ENCODE data around the gene GLB1L3.
"Not testable (repeated sequence)": the region's sequence is repeated elsewhere in the genome, so short reads cannot be mapped to it uniquely, and the experiment has no call there.

The GLB1L3 gene

GRCh38 chr11:134313821-134314607 is 37.8 kb downstream of the GLB1L3 start:
- TF ChIP-seq GABPA (IDR thresholded peaks at IDR 0.05; ENCODE audit: low read depth) = no peak
- TF ChIP-seq POLR2AphosphoS5 (IDR thresholded peaks at IDR 0.05; ENCODE audit: low read depth) = no peak
- TF ChIP-seq SPI1 (IDR thresholded peaks at IDR 0.05; ENCODE audit: borderline replicate concordance, low read depth) = no peak
- TF ChIP-seq CTCF (IDR thresholded peaks at IDR 0.05; ENCODE audit: insufficient read depth, low read length) = no peak
- TF ChIP-seq, protein P1, sequence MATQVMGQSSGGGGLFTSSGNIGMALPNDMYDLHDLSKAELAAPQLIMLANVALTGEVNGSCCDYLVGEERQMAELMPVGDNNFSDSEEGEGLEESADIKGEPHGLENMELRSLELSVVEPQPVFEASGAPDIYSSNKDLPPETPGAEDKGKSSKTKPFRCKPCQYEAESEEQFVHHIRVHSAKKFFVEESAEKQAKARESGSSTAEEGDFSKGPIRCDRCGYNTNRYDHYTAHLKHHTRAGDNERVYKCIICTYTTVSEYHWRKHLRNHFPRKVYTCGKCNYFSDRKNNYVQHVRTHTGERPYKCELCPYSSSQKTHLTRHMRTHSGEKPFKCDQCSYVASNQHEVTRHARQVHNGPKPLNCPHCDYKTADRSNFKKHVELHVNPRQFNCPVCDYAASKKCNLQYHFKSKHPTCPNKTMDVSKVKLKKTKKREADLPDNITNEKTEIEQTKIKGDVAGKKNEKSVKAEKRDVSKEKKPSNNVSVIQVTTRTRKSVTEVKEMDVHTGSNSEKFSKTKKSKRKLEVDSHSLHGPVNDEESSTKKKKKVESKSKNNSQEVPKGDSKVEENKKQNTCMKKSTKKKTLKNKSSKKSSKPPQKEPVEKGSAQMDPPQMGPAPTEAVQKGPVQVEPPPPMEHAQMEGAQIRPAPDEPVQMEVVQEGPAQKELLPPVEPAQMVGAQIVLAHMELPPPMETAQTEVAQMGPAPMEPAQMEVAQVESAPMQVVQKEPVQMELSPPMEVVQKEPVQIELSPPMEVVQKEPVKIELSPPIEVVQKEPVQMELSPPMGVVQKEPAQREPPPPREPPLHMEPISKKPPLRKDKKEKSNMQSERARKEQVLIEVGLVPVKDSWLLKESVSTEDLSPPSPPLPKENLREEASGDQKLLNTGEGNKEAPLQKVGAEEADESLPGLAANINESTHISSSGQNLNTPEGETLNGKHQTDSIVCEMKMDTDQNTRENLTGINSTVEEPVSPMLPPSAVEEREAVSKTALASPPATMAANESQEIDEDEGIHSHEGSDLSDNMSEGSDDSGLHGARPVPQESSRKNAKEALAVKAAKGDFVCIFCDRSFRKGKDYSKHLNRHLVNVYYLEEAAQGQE (IDR thresholded peaks at IDR 0.05; ENCODE audit: insufficient replicate concordance, low read depth) = no peak
- no peak for DNase-seq (ENCODE audit: low read depth in 1 of 2, low spot score in 1 of 2)
- Histone ChIP-seq H3K27ac (replicated peaks) (no peak overlapping the region), H3K27me3 (ENCODE audit: insufficient read depth, poor library complexity, severe bottlenecking) (no peaks in the 10 kb centered on the region), H3K4me3 (replicated peaks; ENCODE audit: insufficient read depth, low read length) (no peak overlapping the region)

GRCh38 chr11:134317103-134317502 is 40.9 kb downstream of the GLB1L3 start:
- no peak for TF ChIP-seq CTCF (IDR thresholded peaks at IDR 0.05; ENCODE audit: insufficient read depth, low read length)
- no peak for TF ChIP-seq POLR2AphosphoS5 (IDR thresholded peaks at IDR 0.05; ENCODE audit: low read depth)
- no peak for TF ChIP-seq GABPA (IDR thresholded peaks at IDR 0.05; ENCODE audit: low read depth)
- no peak for TF ChIP-seq SPI1 (IDR thresholded peaks at IDR 0.05; ENCODE audit: borderline replicate concordance, low read depth)
- TF ChIP-seq, protein P1 (IDR thresholded peaks at IDR 0.05; ENCODE audit: insufficient replicate concordance, low read depth) = no peak

GRCh38 chr11:134321373-134321772 is 45.2 kb downstream of the GLB1L3 start:
- not testable (repeated sequence) for DNase-seq (ENCODE audit: low read depth in 1 of 2, low spot score in 1 of 2); H3K4me3 ChIP-seq (replicated peaks; ENCODE audit: insufficient read depth, low read length)

More at GRCh38 chr11:134317103-134317502, 40.9 kb downstream of the GLB1L3 start:
- no peaks in the 10 kb centered on the region for H3K27me3 ChIP-seq (ENCODE audit: insufficient read depth, poor library complexity, severe bottlenecking)
- DNase-seq (ENCODE audit: low read depth in 1 of 2, low spot score in 1 of 2) = no peak
- no peak overlapping the region for H3K27ac ChIP-seq (replicated peaks)
- H3K4me3 ChIP-seq (replicated peaks; ENCODE audit: insufficient read depth, low read length) = no peak overlapping the region

GRCh38 chr11:134322553-134322952 is 46.4 kb downstream of the GLB1L3 start:
- TF ChIP-seq GABPA (IDR thresholded peaks at IDR 0.05; ENCODE audit: low read depth) (no peak), POLR2AphosphoS5 (IDR thresholded peaks at IDR 0.05; ENCODE audit: low read depth) (no peak), SPI1 (IDR thresholded peaks at IDR 0.05; ENCODE audit: borderline replicate concordance, low read depth) (no peak), CTCF (IDR thresholded peaks at IDR 0.05; ENCODE audit: insufficient read depth, low read length) (no peak)
- TF ChIP-seq, protein P1 (IDR thresholded peaks at IDR 0.05; ENCODE audit: insufficient replicate concordance, low read depth) = no peak
- Histone ChIP-seq H3K27me3 (ENCODE audit: insufficient read depth, poor library complexity, severe bottlenecking) (no peaks in the 10 kb centered on the region), H3K27ac (replicated peaks) (no peak overlapping the region), H3K4me3 (replicated peaks; ENCODE audit: insufficient read depth, low read length) (no peak overlapping the region)
- DNase-seq (ENCODE audit: low read depth in 1 of 2, low spot score in 1 of 2) = no peak

More at GRCh38 chr11:134321373-134321772, 45.2 kb downstream of the GLB1L3 start:
- not testable (repeated sequence) for H3K27me3 ChIP-seq (ENCODE audit: insufficient read depth, poor library complexity, severe bottlenecking); H3K27ac ChIP-seq (replicated peaks)

All from HL-60 (cell line).